Tibial nerve (tissue), 4 donors: Measurements from ENCODE around the gene AR. TPM values are rescaled to one million over a fixed set of nuclear protein-coding genes. Genes with fewer than 3 reads are reported as not detected.

Experiments
- DNase-seq, 2 donors: peaks; one replicate each; pipeline ENCODE4 v3.0.0-alpha.2; 2019; ENCODE audit warnings: low spot score in 2 of 2
- H3K27ac ChIP-seq, 4 donors: fragments of 200-600 bp; sonication (generic) in 3 of 4; one replicate each; pipeline ENCODE4 v1.5.1; 2017 to 2019; ENCODE audit warnings: mild to moderate bottlenecking in 1 of 4
- H3K27me3 ChIP-seq, 2 donors: fragments of 200-600 bp; sonication (generic) in 1 of 2; one replicate each; pipeline versions ENCODE4 v1.5.1 to v1.6.0; 2017 to 2019
- H3K36me3 ChIP-seq, 3 donors: fragments of 200-600 bp; sonication (generic); one replicate each; pipeline ENCODE4 v1.5.1; 2018 to 2019
- H3K4me1 ChIP-seq, 4 donors: fragments of 200-600 bp; sonication (generic) in 3 of 4; one replicate each; pipeline ENCODE4 v1.5.1; 2017 to 2019
- H3K4me3 ChIP-seq, 4 donors: fragments of 200-600 bp; sonication (generic) in 3 of 4; one replicate each; pipeline ENCODE4 v1.5.1; 2017 to 2019; ENCODE audit warnings: mild to moderate bottlenecking in 1 of 4, moderate library complexity in 1 of 4
- H3K9me3 ChIP-seq, 4 donors: fragments of 200-600 bp; sonication (generic) in 3 of 4; one replicate each; pipeline ENCODE4 v1.5.1; 2017 to 2019
- EP300 ChIP-seq, 2 donors: sonication (generic); formaldehyde crosslinking; IDR thresholded peaks; one replicate each; pipeline ENCODE4 v1.6.1; 2017; ENCODE audit warnings: antibody characterized with exemption in 2 of 2, mild to moderate bottlenecking in 1 of 2
- POLR2A ChIP-seq, 2 donors: fragments of 450-650 bp; IDR thresholded peaks; one replicate each; pipeline ENCODE4 v1.6.1; 2017; ENCODE audit warnings: antibody characterized with exemption in 2 of 2, mild to moderate bottlenecking in 2 of 2, moderate library complexity in 2 of 2
- WGBS, 2 donors: methylation state at CpG; one replicate each; pipeline ENCODE4 v1.1.5; 2018; 5-methylcytosine and 5-hydroxymethylcytosine counted together
- total RNA-seq, 4 donors: library from RNA; depleted of rRNA; stranded (reverse); fragments of >200 nt; gene quantifications; one replicate each; pipeline ENCODE4 v1.1.0, GENCODE V29; 2016
- TF ChIP-seq, protein P1 (sequence below), 5 experiments: fragments of 200-600 bp in 3 of 5; fragments of 450-650 bp in 2 of 5; sonication (generic) in 3 of 5; IDR thresholded peaks; one replicate each; pipeline ENCODE4 v1.5.1; 2016 to 2019; ENCODE audit warnings: antibody characterized with exemption in 5 of 5, mild to moderate bottlenecking in 3 of 5, moderate library complexity in 2 of 5

The AR gene
- total RNA-seq, 4 donors from 2014 or later = 9.6 to 23.5 (median 14.1) TPM

DNA sequence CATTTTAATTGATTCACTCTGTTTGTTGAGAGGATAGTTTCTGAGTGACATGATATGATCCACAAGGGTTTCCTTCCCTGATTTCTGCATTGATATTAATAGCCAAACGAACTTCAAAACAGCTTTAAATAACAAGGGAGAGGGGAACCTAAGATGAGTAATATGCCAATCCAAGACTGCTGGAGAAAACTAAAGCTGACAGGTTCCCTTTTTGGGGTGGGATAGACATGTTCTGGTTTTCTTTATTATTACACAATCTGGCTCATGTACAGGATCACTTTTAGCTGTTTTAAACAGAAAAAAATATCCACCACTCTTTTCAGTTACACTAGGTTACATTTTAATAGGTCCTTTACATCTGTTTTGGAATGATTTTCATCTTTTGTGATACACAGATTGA is 182.2 kb downstream of the AR start:
- no peak for TF ChIP-seq POLR2A (IDR thresholded peaks at IDR 0.05)
- TF ChIP-seq EP300 (IDR thresholded peaks at IDR 0.05) = peak in 1 of 2 donors; percentile 44
- TF ChIP-seq, protein P1, sequence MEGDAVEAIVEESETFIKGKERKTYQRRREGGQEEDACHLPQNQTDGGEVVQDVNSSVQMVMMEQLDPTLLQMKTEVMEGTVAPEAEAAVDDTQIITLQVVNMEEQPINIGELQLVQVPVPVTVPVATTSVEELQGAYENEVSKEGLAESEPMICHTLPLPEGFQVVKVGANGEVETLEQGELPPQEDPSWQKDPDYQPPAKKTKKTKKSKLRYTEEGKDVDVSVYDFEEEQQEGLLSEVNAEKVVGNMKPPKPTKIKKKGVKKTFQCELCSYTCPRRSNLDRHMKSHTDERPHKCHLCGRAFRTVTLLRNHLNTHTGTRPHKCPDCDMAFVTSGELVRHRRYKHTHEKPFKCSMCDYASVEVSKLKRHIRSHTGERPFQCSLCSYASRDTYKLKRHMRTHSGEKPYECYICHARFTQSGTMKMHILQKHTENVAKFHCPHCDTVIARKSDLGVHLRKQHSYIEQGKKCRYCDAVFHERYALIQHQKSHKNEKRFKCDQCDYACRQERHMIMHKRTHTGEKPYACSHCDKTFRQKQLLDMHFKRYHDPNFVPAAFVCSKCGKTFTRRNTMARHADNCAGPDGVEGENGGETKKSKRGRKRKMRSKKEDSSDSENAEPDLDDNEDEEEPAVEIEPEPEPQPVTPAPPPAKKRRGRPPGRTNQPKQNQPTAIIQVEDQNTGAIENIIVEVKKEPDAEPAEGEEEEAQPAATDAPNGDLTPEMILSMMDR (IDR thresholded peaks at IDR 0.05) = no peak
- WGBS, 2 donors = 49 to 64% methylated on average over 1 of the region's 1 CpG
- no peaks in the 10 kb centered on the region for H3K27me3 ChIP-seq
- no peak overlapping the region for H3K4me3 ChIP-seq
- DNase-seq = no peak
- peaks cover 0 to 19% (median 0%) of the 10 kb centered on the region in 4 donors for H3K4me1 ChIP-seq
- H3K27ac ChIP-seq = no peak overlapping the region
- H3K9me3 ChIP-seq = no peaks in the 10 kb centered on the region
- H3K36me3 ChIP-seq = no peaks in the 10 kb centered on the region

DNA sequence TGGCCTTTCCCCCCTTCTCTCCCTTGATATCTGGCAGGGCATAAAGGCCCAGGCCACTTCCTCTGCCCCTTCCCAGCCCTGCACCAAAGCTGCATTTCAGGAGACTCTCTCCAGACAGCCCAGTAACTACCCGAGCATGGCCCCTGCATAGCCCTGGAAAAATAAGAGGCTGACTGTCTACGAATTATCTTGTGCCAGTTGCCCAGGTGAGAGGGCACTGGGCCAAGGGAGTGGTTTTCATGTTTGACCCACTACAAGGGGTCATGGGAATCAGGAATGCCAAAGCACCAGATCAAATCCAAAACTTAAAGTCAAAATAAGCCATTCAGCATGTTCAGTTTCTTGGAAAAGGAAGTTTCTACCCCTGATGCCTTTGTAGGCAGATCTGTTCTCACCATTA is 183.8 kb downstream of the AR start:
- TF ChIP-seq EP300 (IDR thresholded peaks at IDR 0.05) (no peak), POLR2A (IDR thresholded peaks at IDR 0.05) (no peak)
- TF ChIP-seq, protein P1 (IDR thresholded peaks at IDR 0.05) = no peak
- Histone ChIP-seq H3K4me1 (peaks cover 0 to 17% (median 0%) of the 10 kb centered on the region in 4 donors), H3K36me3 (no peaks in the 10 kb centered on the region), H3K4me3 (no peak overlapping the region), H3K27ac (no peak overlapping the region), H3K9me3 (no peaks in the 10 kb centered on the region), H3K27me3 (no peaks in the 10 kb centered on the region)
- 47 to 56% methylated on average over 2 of the region's 2 CpGs for WGBS, 2 donors
- no peak for DNase-seq

DNA sequence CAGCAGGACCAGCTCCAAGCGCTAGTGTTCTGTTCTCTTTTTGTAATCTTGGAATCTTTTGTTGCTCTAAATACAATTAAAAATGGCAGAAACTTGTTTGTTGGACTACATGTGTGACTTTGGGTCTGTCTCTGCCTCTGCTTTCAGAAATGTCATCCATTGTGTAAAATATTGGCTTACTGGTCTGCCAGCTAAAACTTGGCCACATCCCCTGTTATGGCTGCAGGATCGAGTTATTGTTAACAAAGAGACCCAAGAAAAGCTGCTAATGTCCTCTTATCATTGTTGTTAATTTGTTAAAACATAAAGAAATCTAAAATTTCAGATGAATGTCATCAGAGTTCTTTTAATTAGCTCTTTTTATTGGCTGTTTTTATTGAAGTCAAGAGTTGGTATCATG is 186.5 kb downstream of the AR start:
- DNase-seq = no peak
- 37 to 56% methylated on average over 2 of the region's 2 CpGs for WGBS, 2 donors
- Histone ChIP-seq H3K36me3 (no peaks in the 10 kb centered on the region), H3K27ac (no peak overlapping the region), H3K4me3 (no peak overlapping the region), H3K4me1 (peaks cover 0 to 3% (median 0%) of the 10 kb centered on the region in 4 donors), H3K27me3 (peaks cover 0 to 4% of the 10 kb centered on the region in 2 donors), H3K9me3 (no peaks in the 10 kb centered on the region)
- TF ChIP-seq EP300 (IDR thresholded peaks at IDR 0.05) (no peak), POLR2A (IDR thresholded peaks at IDR 0.05) (no peak)
- TF ChIP-seq, protein P1 (IDR thresholded peaks at IDR 0.05) = no peak

DNA sequence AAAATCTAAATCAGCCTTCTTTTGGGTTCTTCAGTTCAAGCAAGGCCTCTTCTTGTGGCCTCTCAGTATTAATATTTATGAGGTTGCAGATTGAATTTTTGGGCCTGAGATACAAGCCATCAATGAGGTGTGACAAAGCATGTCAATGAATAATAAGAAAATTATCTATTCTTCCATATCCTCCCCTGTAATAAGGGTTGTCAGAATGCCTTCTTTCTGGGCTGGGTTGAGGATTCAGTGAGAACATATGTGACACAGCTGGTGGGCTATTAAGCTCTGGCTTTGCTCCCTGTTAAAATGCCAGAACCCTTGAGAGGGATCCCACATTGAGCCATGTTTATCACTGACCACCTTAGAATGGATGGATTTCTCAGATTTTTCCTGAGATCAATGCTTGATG is 187.2 kb downstream of the AR start:
- H3K9me3 ChIP-seq = no peaks in the 10 kb centered on the region
- no peak for DNase-seq
- no peaks in the 10 kb centered on the region for H3K4me1 ChIP-seq
- no peak for TF ChIP-seq POLR2A (IDR thresholded peaks at IDR 0.05)
- TF ChIP-seq EP300 (IDR thresholded peaks at IDR 0.05) = no peak
- TF ChIP-seq, protein P1 (IDR thresholded peaks at IDR 0.05) = no peak
- no peak overlapping the region for H3K4me3 ChIP-seq
- peaks cover 0 to 7% of the 10 kb centered on the region in 2 donors for H3K27me3 ChIP-seq
- no peak overlapping the region for H3K27ac ChIP-seq
- H3K36me3 ChIP-seq = no peaks in the 10 kb centered on the region

DNA sequence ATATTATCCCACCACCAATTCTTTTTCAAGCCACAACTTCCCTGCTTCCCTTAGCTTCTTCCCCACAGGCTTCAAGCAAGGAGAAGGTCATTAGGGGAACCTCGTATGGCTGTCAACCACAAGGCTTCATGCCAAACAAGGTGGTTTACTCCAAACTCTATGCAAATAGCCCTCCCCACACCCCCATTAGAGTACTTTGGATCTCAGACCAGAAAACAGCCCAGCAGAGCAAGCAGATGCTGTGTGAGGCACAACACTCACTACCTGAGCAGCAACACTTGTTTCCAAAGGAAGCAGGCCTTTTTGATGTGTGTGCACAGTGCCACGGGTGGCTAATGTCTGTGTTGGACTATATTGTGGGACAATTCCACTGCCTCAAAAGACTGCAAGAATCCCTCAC is 189.0 kb downstream of the AR start:
- no peak overlapping the region for H3K27ac ChIP-seq
- 64 to 82% methylated on average over 1 to 2 of the region's 2 CpGs for WGBS, 2 donors
- no peaks in the 10 kb centered on the region for H3K36me3 ChIP-seq
- H3K4me3 ChIP-seq = no peak overlapping the region
- no peaks in the 10 kb centered on the region for H3K4me1 ChIP-seq
- no peak for DNase-seq
- TF ChIP-seq EP300 (IDR thresholded peaks at IDR 0.05) (no peak), POLR2A (IDR thresholded peaks at IDR 0.05) (no peak)
- TF ChIP-seq, protein P1 (IDR thresholded peaks at IDR 0.05) = no peak
- H3K27me3 ChIP-seq = peaks cover 0 to 16% of the 10 kb centered on the region in 2 donors
- H3K9me3 ChIP-seq = no peaks in the 10 kb centered on the region
